H9 (cell line): Measurements from ENCODE around the gene ADSL. TPM values are rescaled to one million over a fixed set of nuclear protein-coding genes. Genes with fewer than 3 reads are reported as not detected.

ENCODE experiments used
- DNase-seq: peaks from one replicate; pipeline ENCODE4 v3.0.0-alpha.2; 2017
- H2AFZ ChIP-seq: one replicate; pipeline ENCODE4 v1.6.1; 2013; ENCODE audit warnings: mild to moderate bottlenecking, low read length, control low read depth, moderate library complexity
- H2AK5ac ChIP-seq: 2 replicates; pipeline ENCODE4 v1.6.1; 2013; ENCODE audit warnings: low read length, control low read depth, mixed read lengths; ENCODE audit not compliant: insufficient read length
- H2BK120ac ChIP-seq: one replicate; pipeline ENCODE4 v1.6.1; 2013; ENCODE audit warnings: low read depth, mild to moderate bottlenecking, low read length, control low read depth, inconsistent platforms; ENCODE audit not compliant: poor library complexity, severe bottlenecking
- H2BK12ac ChIP-seq: 2 replicates; pipeline ENCODE4 v1.6.1; 2013; ENCODE audit warnings: low read length, control low read depth, mixed read lengths, low read depth; ENCODE audit not compliant: insufficient read length
- H2BK15ac ChIP-seq: 2 replicates; pipeline ENCODE4 v1.6.1; 2013; ENCODE audit warnings: low read depth, low read length, control low read depth
- H2BK20ac ChIP-seq: one replicate; pipeline ENCODE4 v1.6.1; 2013; ENCODE audit warnings: low read depth, mild to moderate bottlenecking, low read length, control low read depth, inconsistent platforms; ENCODE audit not compliant: poor library complexity, severe bottlenecking
- H2BK5ac ChIP-seq: 2 replicates; pipeline ENCODE4 v1.6.1; 2013; ENCODE audit warnings: low read length, control low read depth, mixed read lengths; ENCODE audit not compliant: insufficient read length
- H3K14ac ChIP-seq: 2 replicates; pipeline ENCODE4 v1.6.1; 2013; ENCODE audit warnings: low read length, control low read depth; ENCODE audit not compliant: insufficient read depth
- H3K18ac ChIP-seq: 2 replicates; pipeline ENCODE4 v1.6.1; 2013; ENCODE audit warnings: low read depth, mild to moderate bottlenecking, mixed read lengths, low read length, control low read depth; ENCODE audit not compliant: insufficient read length
- H3K23ac ChIP-seq: 2 replicates; pipeline ENCODE4 v1.6.1; 2013; ENCODE audit warnings: low read length, control low read depth, mixed read lengths, low read depth; ENCODE audit not compliant: insufficient read length
- H3K23me2 ChIP-seq: 2 replicates; pipeline ENCODE4 v1.6.1; 2013; ENCODE audit warnings: low read depth, mild to moderate bottlenecking, mixed read lengths, low read length, control low read depth; ENCODE audit not compliant: insufficient read length, poor library complexity, severe bottlenecking
- H3K27ac ChIP-seq: 2 replicates; pipeline ENCODE4 v1.5.1; 2013; ENCODE audit warnings: low read length, control low read depth, mixed read lengths, low read depth; ENCODE audit not compliant: insufficient read length
- H3K27me3 ChIP-seq: 2 replicates; pipeline ENCODE4 v1.6.1; 2013; ENCODE audit warnings: low read length, control low read depth, inconsistent platforms; ENCODE audit not compliant: insufficient read depth
- H3K4ac ChIP-seq: 2 replicates; pipeline ENCODE4 v1.6.1; 2013; ENCODE audit warnings: low read depth, mild to moderate bottlenecking, control low read depth, inconsistent platforms, low read length, moderate library complexity
- H3K4me1 ChIP-seq: 2 replicates; pipeline ENCODE4 v1.6.1; 2013; ENCODE audit warnings: low read length, control low read depth, inconsistent platforms; ENCODE audit not compliant: insufficient read depth
- H3K4me2 ChIP-seq: 2 replicates; pipeline ENCODE4 v1.6.1; 2013; ENCODE audit warnings: low read length, control low read depth, mixed read lengths; ENCODE audit not compliant: insufficient read length, insufficient read depth
- H3K56ac ChIP-seq: 2 replicates; pipeline ENCODE4 v1.6.1; 2013; ENCODE audit warnings: low read depth, mild to moderate bottlenecking, mixed read lengths, low read length, control low read depth; ENCODE audit not compliant: insufficient read length
- H3K79me1 ChIP-seq: 2 replicates; pipeline ENCODE4 v1.6.1; 2013; ENCODE audit warnings: low read depth, mild to moderate bottlenecking, moderate library complexity, low read length, control low read depth, inconsistent platforms; ENCODE audit not compliant: insufficient read depth, poor library complexity, severe bottlenecking
- H3K79me2 ChIP-seq: 2 replicates; pipeline ENCODE4 v1.6.1; 2013; ENCODE audit warnings: low read length, control low read depth, inconsistent platforms; ENCODE audit not compliant: insufficient read depth
- H3K9ac ChIP-seq: 2 replicates; pipeline ENCODE4 v1.6.1; 2013; ENCODE audit warnings: low read length, control low read depth, mixed read lengths; ENCODE audit not compliant: insufficient read length; ENCODE audit errors: extremely low read depth
- H3K9me3 ChIP-seq: one replicate; pipeline ENCODE4 v1.6.1; 2013; ENCODE audit warnings: low read depth, low read length, inconsistent platforms; ENCODE audit not compliant: control insufficient read depth
- H3T11ph ChIP-seq: one replicate; pipeline ENCODE4 v1.6.1; 2013; ENCODE audit warnings: mild to moderate bottlenecking, low read length, control low read depth, inconsistent platforms
- H4K20me1 ChIP-seq: one replicate; pipeline ENCODE4 v1.6.1; 2013; ENCODE audit not compliant: control insufficient read depth, insufficient read length, insufficient read depth
- H4K5ac ChIP-seq: 2 replicates; pipeline ENCODE4 v1.6.1; 2013; ENCODE audit warnings: low read depth, mild to moderate bottlenecking, mixed read lengths, low read length, control low read depth; ENCODE audit not compliant: insufficient read length
- H4K8ac ChIP-seq: replicated peaks from 2 replicates; pipeline ENCODE4 v1.6.1; 2013; ENCODE audit warnings: low read length, control low read depth, mixed read lengths, low read depth; ENCODE audit not compliant: insufficient read length
- H4K91ac ChIP-seq: 2 replicates; pipeline ENCODE4 v1.6.1; 2013; ENCODE audit warnings: low read depth, mild to moderate bottlenecking, moderate library complexity, mixed read lengths, low read length, control low read depth; ENCODE audit not compliant: insufficient read length
- H3K27ac Mint-ChIP-seq, 3 experiments: 2 replicates in 2 of 3; 3 replicates in 1 of 3; pipeline ENCODE4 v1.8.0; 2020 to 2021; ENCODE audit warnings: mixed read lengths in 3 of 3, mild to moderate bottlenecking in 1 of 3, moderate library complexity in 1 of 3
- H3K27me3 Mint-ChIP-seq: 2 replicates; pipeline ENCODE4 v1.8.0; 2021; ENCODE audit warnings: low read depth, mild to moderate bottlenecking, moderate library complexity, mixed read lengths
- H3K36me3 Mint-ChIP-seq, 3 experiments: 2 replicates in 2 of 3; 3 replicates in 1 of 3; pipeline ENCODE4 v1.8.0; 2020 to 2021; ENCODE audit warnings: low read depth in 3 of 3, mixed read lengths in 3 of 3; ENCODE audit not compliant: insufficient read depth in 1 of 3
- H3K4me1 Mint-ChIP-seq, 2 experiments: 2 replicates each; pipeline ENCODE4 v1.8.0; 2020; ENCODE audit warnings: mixed read lengths in 2 of 2
- H3K4me3 Mint-ChIP-seq, 2 experiments: 2 replicates in 1 of 2; 3 replicates in 1 of 2; pipeline ENCODE4 v1.8.0; 2020 to 2021; ENCODE audit warnings: mild to moderate bottlenecking in 2 of 2, mixed read lengths in 2 of 2, moderate library complexity in 1 of 2
- H3K9me3 Mint-ChIP-seq, 2 experiments: 2 replicates in 1 of 2; 3 replicates in 1 of 2; pipeline ENCODE4 v1.8.0; 2020; ENCODE audit warnings: mild to moderate bottlenecking in 2 of 2, mixed read lengths in 2 of 2, moderate library complexity in 1 of 2
- CTCF ChIP-seq: fragments of 200-600 bp; sonication (generic); conservative IDR thresholded peaks from 3 replicates; pipeline ENCODE4 v1.8.0; 2021; ENCODE audit warnings: antibody characterized with exemption, mild to moderate bottlenecking
- WGBS: extraction: QIAGEN DNeasy Blood & Tissue Kit; methylation state at CpG from one replicate; pipeline ENCODE4 v1.1.7; 2013; ENCODE audit warnings: missing lambda C conversion rate, low lambda C conversion rate, mixed read lengths; ENCODE audit not compliant: insufficient read length; ENCODE audit errors: extremely low coverage; 5-methylcytosine and 5-hydroxymethylcytosine counted together
- total RNA-seq: library from RNA; stranded (reverse); gene quantifications from 2 replicates; pipeline ENCODE4 v1.2.1, GENCODE V29; 2021

The ADSL gene
- total RNA-seq, 1 experiment from 2014 or later, result 175 TPM

- H4K5ac ChIP-seq, result no peak overlapping the region
- H3K4me1 Mint-ChIP-seq, result peaks cover 0 to 10% of the 10 kb centered on the region in 2 experiments
- H2AFZ ChIP-seq, result no peak overlapping the region
- no peak overlapping the region for H3K23ac ChIP-seq
- no peaks in the 10 kb centered on the region for H3K4me1 ChIP-seq
- no peak overlapping the region for H3K56ac ChIP-seq
- no peak overlapping the region for H2BK15ac ChIP-seq
- H2AK5ac ChIP-seq, result no peak overlapping the region
- peaks cover 0 to 5% (median 0%) of the 10 kb centered on the region in 3 experiments; a peak in 4 of 7 replicates for H3K36me3 Mint-ChIP-seq
- no peak for TF ChIP-seq CTCF
- H3T11ph ChIP-seq, result no peak overlapping the region
- no CpG with 5 or more reads among the region's 5 CpGs for WGBS
- H3K79me2 ChIP-seq, result peaks cover under 1% of the 10 kb centered on the region; the same call in 1 of the 2 replicates
- no peaks in the 10 kb centered on the region for H3K79me1 ChIP-seq
- no peak overlapping the region for H3K18ac ChIP-seq
- H2BK12ac ChIP-seq, result no peak overlapping the region
- no peaks in the 10 kb centered on the region for H3K9me3 ChIP-seq
- no peak overlapping the region for H2BK5ac ChIP-seq
- no peak overlapping the region for H4K91ac ChIP-seq
- no peaks in the 10 kb centered on the region for H3K23me2 ChIP-seq
- no peak overlapping the region for H3K14ac ChIP-seq
- no peaks in the 10 kb centered on the region for H3K9me3 Mint-ChIP-seq
- H3K4me3 Mint-ChIP-seq, result no peak overlapping the region
- no peak overlapping the region for H3K9ac ChIP-seq
- H4K8ac ChIP-seq, result no peak overlapping the region
- no peak overlapping the region for H3K4me2 ChIP-seq
- H2BK120ac ChIP-seq, result no peak overlapping the region
- DNase-seq, result no peak
- no peaks in the 10 kb centered on the region for H4K20me1 ChIP-seq
- H3K27ac Mint-ChIP-seq, result peak overlapping the region in 1 of 3 experiments; percentile 5; a peak in 2 of 7 replicates
- H3K27me3 ChIP-seq, result no peaks in the 10 kb centered on the region
- H3K27ac ChIP-seq, result no peak overlapping the region
- H2BK20ac ChIP-seq, result no peak overlapping the region
- no peak overlapping the region for H3K4ac ChIP-seq
- no peaks in the 10 kb centered on the region for H3K27me3 Mint-ChIP-seq
Measured at GRCh38 chr22:40387746-40388145, 41.4 kb downstream of the ADSL start.
